DOHH2 (cell line): ENCODE measurements around the gene OCA2.
"Not testable (repeated sequence)": the region's sequence is repeated elsewhere in the genome, so short reads cannot be mapped to it uniquely, and the experiment has no call there.

Experiments
- CTCF ChIP-seq: fragments of 200-600 bp; sonication (generic); IDR thresholded peaks from one replicate; pipeline ENCODE4 v1.5.1; 2014; ENCODE audit warnings: antibody characterized with exemption, mild to moderate bottlenecking, low read depth, low read length; ENCODE audit not compliant: poor library complexity, severe bottlenecking
- EZH2phosphoT487 ChIP-seq: fragments of 200-600 bp; sonication (generic); IDR thresholded peaks from 2 replicates; pipeline ENCODE4 v1.6.1; 2017; ENCODE audit warnings: borderline replicate concordance, mild to moderate bottlenecking, antibody characterized with exemption, low read length, moderate library complexity, mixed read lengths

- TF ChIP-seq CTCF, EZH2phosphoT487: not testable (repeated sequence)
These were observed 90.9 kb downstream of the OCA2 start for GRCh38 chr15:28008175-28008574.
